H1 (cell line): ENCODE data around the gene SUZ12. TPM values are rescaled to one million over a fixed set of nuclear protein-coding genes. Genes with fewer than 3 reads are reported as not detected.

Experiments
- CTCF ChIA-PET: fragments of 300-600 bp; sonication (Branson Sonifier 250); formaldehyde crosslinking; loops from one replicate; lab custom pipeline; 2021; ENCODE audit not compliant: partially characterized antibody; lab: Charles Lee
- POLR2A ChIA-PET: fragments of 300-600 bp; sonication (Branson Sonifier 250); formaldehyde crosslinking; loops from one replicate; lab custom pipeline; 2021; ENCODE audit warnings: inconsistent platforms; ENCODE audit not compliant: partially characterized antibody; lab: Charles Lee
- DNase-seq, 2 experiments: peaks; one replicate each; pipeline versions ENCODE4 v3.0.0 to v3.0.0-alpha.2; 2010 to 2022; ENCODE audit warnings: low spot score in 2 of 2, low read depth in 1 of 2, mixed read lengths in 1 of 2
- FAIRE-seq: peaks from 2 replicates; lab custom pipeline; 2011; peaks lifted over from hg19 to GRCh38; lab: Jason Lieb, UNC
- H2AFZ ChIP-seq: 2 replicates; pipeline ENCODE4 v1.8.1; 2012; ENCODE audit warnings: low read length, inconsistent platforms
- H2AK5ac ChIP-seq: 2 replicates; pipeline ENCODE4 v1.6.1; 2013; ENCODE audit warnings: low read depth, low read length
- H2BK120ac ChIP-seq: replicated peaks from 2 replicates; pipeline ENCODE3; 2013; ENCODE audit warnings: low read depth, low read length, inconsistent platforms
- H2BK12ac ChIP-seq: 2 replicates; pipeline ENCODE4 v1.6.1; 2013; ENCODE audit warnings: low read depth, low read length
- H2BK15ac ChIP-seq: 2 replicates; pipeline ENCODE4 v1.6.1; 2013; ENCODE audit warnings: low read length
- H2BK20ac ChIP-seq: 2 replicates; pipeline ENCODE4 v1.6.1; 2013; ENCODE audit warnings: low read length
- H2BK5ac ChIP-seq: 2 replicates; pipeline ENCODE4 v1.6.1; 2013; ENCODE audit warnings: low read depth, low read length
- H3K14ac ChIP-seq: 2 replicates; pipeline ENCODE4 v1.6.1; 2013; ENCODE audit warnings: inconsistent platforms; ENCODE audit not compliant: insufficient read length
- H3K18ac ChIP-seq: 2 replicates; pipeline ENCODE4 v1.6.1; 2013; ENCODE audit warnings: low read length; ENCODE audit errors: extremely low read depth
- H3K23ac ChIP-seq: 2 replicates; pipeline ENCODE4 v1.6.1; 2013; ENCODE audit warnings: inconsistent platforms; ENCODE audit not compliant: insufficient read length
- H3K23me2 ChIP-seq: 2 replicates; pipeline ENCODE4 v1.6.1; 2013; ENCODE audit warnings: low read depth, low read length
- H3K27ac ChIP-seq: 2 replicates; pipeline ENCODE4 v1.6.1; 2011; ENCODE audit warnings: low read depth, low read length, inconsistent platforms
- H3K27me3 ChIP-seq, 4 experiments: replicated peaks in 1 of 4; 1 replicate in 1 of 4; 2 replicates in 3 of 4; pipeline versions ENCODE4 v1.6.1 to v1.8.1; 2011 to 2013; ENCODE audit warnings: low read length in 3 of 4, mild to moderate bottlenecking in 3 of 4, inconsistent platforms in 2 of 4, mixed read lengths in 2 of 4, moderate library complexity in 1 of 4; ENCODE audit not compliant: control insufficient read depth in 3 of 4, insufficient read depth in 3 of 4; ENCODE audit errors: extremely low read depth in 1 of 4
- H3K36me3 ChIP-seq, 4 experiments: 2 replicates each; pipeline versions ENCODE4 v1.6.1 to v1.8.1; 2011 to 2013; ENCODE audit warnings: mild to moderate bottlenecking in 4 of 4, low read length in 3 of 4, moderate library complexity in 2 of 4, control low read depth in 1 of 4, inconsistent platforms in 1 of 4; ENCODE audit not compliant: insufficient read depth in 4 of 4, control insufficient read depth in 2 of 4
- H3K4ac ChIP-seq: replicated peaks from 2 replicates; pipeline ENCODE3; 2013; ENCODE audit warnings: low read length, low read depth, mixed read lengths, inconsistent platforms; ENCODE audit not compliant: insufficient read length
- H3K4me1 ChIP-seq, 4 experiments: replicated peaks in 1 of 4; 1 replicate in 1 of 4; 2 replicates in 3 of 4; pipeline versions ENCODE4 v1.6.1 to v1.8.1; 2011 to 2013; ENCODE audit warnings: low read length in 3 of 4, inconsistent platforms in 2 of 4, mixed read lengths in 1 of 4; ENCODE audit not compliant: insufficient read depth in 4 of 4, control insufficient read depth in 3 of 4
- H3K4me2 ChIP-seq, 2 experiments: 2 replicates each; pipeline versions ENCODE4 v1.6.1 to v1.8.1; 2011 to 2013; ENCODE audit warnings: low read depth in 2 of 2, low read length in 2 of 2, control low read depth in 1 of 2, inconsistent platforms in 1 of 2, mild to moderate bottlenecking in 1 of 2; ENCODE audit not compliant: insufficient read depth in 1 of 2
- H3K4me3 ChIP-seq, 4 experiments: fragments of 200-600, 300-600 bp in 1 of 4; sonication (generic), shearing (Covaris generic), sonication (Bioruptor Twin) in 1 of 4; 2 replicates each; pipeline versions ENCODE4 v1.5.1 to v1.8.1; 2011 to 2016; ENCODE audit warnings: low read length in 4 of 4, low read depth in 3 of 4, control low read depth in 2 of 4, inconsistent platforms in 2 of 4, mild to moderate bottlenecking in 2 of 4, mixed read lengths in 1 of 4, moderate library complexity in 1 of 4; ENCODE audit not compliant: insufficient read depth in 2 of 4; ENCODE audit errors: extremely low read depth in 1 of 4
- H3K56ac ChIP-seq: replicated peaks from 2 replicates; pipeline ENCODE3; 2013; ENCODE audit warnings: low read depth, mild to moderate bottlenecking, mixed read lengths, low read length, inconsistent platforms; ENCODE audit not compliant: insufficient read length
- H3K79me1 ChIP-seq: 2 replicates; pipeline ENCODE4 v1.6.1; 2013; ENCODE audit warnings: low read depth, low read length, control low read depth
- H3K79me2 ChIP-seq, 2 experiments: 2 replicates each; pipeline versions ENCODE4 v1.6.1 to v1.8.1; 2012 to 2013; ENCODE audit warnings: low read length in 2 of 2, mild to moderate bottlenecking in 2 of 2, inconsistent platforms in 1 of 2; ENCODE audit not compliant: insufficient read depth in 2 of 2, control insufficient read depth in 1 of 2
- H3K9ac ChIP-seq, 4 experiments: replicated peaks in 1 of 4; 1 replicate in 1 of 4; 2 replicates in 3 of 4; pipeline versions ENCODE4 v1.6.1 to v1.8.1; 2011 to 2013; ENCODE audit warnings: low read depth in 3 of 4, low read length in 3 of 4, control low read depth in 2 of 4, mild to moderate bottlenecking in 2 of 4, moderate library complexity in 2 of 4, inconsistent platforms in 1 of 4; ENCODE audit errors: extremely low read depth in 1 of 4
- H3K9me3 ChIP-seq, 2 experiments: 2 replicates each; pipeline versions ENCODE4 v1.6.1 to v1.8.1; 2012 to 2013; ENCODE audit warnings: mild to moderate bottlenecking in 2 of 2, moderate library complexity in 2 of 2, control low read depth in 1 of 2, inconsistent platforms in 1 of 2, low read depth in 1 of 2, low read length in 1 of 2, mixed read lengths in 1 of 2; ENCODE audit not compliant: insufficient read depth in 2 of 2
- H4K20me1 ChIP-seq, 2 experiments: replicated peaks in 1 of 2; 2 replicates each; pipeline versions ENCODE3 to v1.8.1; 2011 to 2013; ENCODE audit warnings: inconsistent platforms in 2 of 2, low read length in 2 of 2, mild to moderate bottlenecking in 1 of 2; ENCODE audit not compliant: insufficient read depth in 2 of 2, control insufficient read depth in 1 of 2
- H4K5ac ChIP-seq: 2 replicates; pipeline ENCODE4 v1.6.1; 2013; ENCODE audit warnings: low read length, low read depth, mixed read lengths, inconsistent platforms; ENCODE audit not compliant: insufficient read length
- H4K8ac ChIP-seq: 2 replicates; pipeline ENCODE4 v1.8.0; 2013; ENCODE audit warnings: mild to moderate bottlenecking, moderate library complexity, low read length, inconsistent platforms; ENCODE audit not compliant: insufficient read depth; ENCODE audit errors: extremely low read depth
- H4K91ac ChIP-seq: replicated peaks from 2 replicates; pipeline ENCODE3; 2013; ENCODE audit warnings: low read length, mixed read lengths, inconsistent platforms; ENCODE audit not compliant: insufficient read length
- BCL11A ChIP-seq, 2 experiments: IDR thresholded peaks; one replicate each; pipeline ENCODE4 v1.6.1; 2011; ENCODE audit warnings: low read depth in 2 of 2, low read length in 2 of 2, mild to moderate bottlenecking in 2 of 2
- BRCA1 ChIP-seq: IDR thresholded peaks from 2 replicates; pipeline ENCODE4 v1.6.1; 2012; ENCODE audit warnings: low read depth, low read length, improper control_type of control experiment
- CHD1 ChIP-seq: IDR thresholded peaks from 2 replicates; pipeline ENCODE4 v1.6.1; 2012; ENCODE audit warnings: low read depth, low read length, improper control_type of control experiment
- GABPA ChIP-seq: IDR thresholded peaks from 2 replicates; pipeline ENCODE4 v1.6.1; 2011; ENCODE audit warnings: mild to moderate bottlenecking, low read length, moderate library complexity, borderline replicate concordance; ENCODE audit not compliant: insufficient read depth
- JUND ChIP-seq: IDR thresholded peaks from 2 replicates; pipeline ENCODE4 v1.6.1; 2011; ENCODE audit warnings: mild to moderate bottlenecking, improper control_type of control experiment, low read length
- PHF8 ChIP-seq: fragments of 200-600 bp; sonication (generic); conservative IDR thresholded peaks from 2 replicates; pipeline ENCODE4 v1.7.1; 2012; ENCODE audit warnings: low read depth, mild to moderate bottlenecking, inconsistent platforms, low read length, moderate library complexity
- POLR2A ChIP-seq, 2 experiments: IDR thresholded peaks; 1 replicate in 1 of 2; 2 replicates in 1 of 2; pipeline ENCODE4 v1.6.1; 2011; ENCODE audit warnings: low read depth in 2 of 2, low read length in 2 of 2, mild to moderate bottlenecking in 2 of 2; ENCODE audit errors: control extremely low read depth in 1 of 2
- SIN3A ChIP-seq, 2 experiments: IDR thresholded peaks in 1 of 2; conservative IDR thresholded peaks in 1 of 2; 2 replicates each; pipeline ENCODE4 v1.6.1; 2011 to 2012; ENCODE audit warnings: low read length in 2 of 2, improper control_type of control experiment in 1 of 2, low read depth in 1 of 2, mild to moderate bottlenecking in 1 of 2
- SIRT6 ChIP-seq: IDR thresholded peaks from one replicate; pipeline ENCODE4 v1.7.1; 2012; ENCODE audit warnings: low read length, inconsistent platforms
- SIX5 ChIP-seq: IDR thresholded peaks from 2 replicates; pipeline ENCODE4 v1.6.1; 2011; ENCODE audit warnings: mild to moderate bottlenecking, low read depth, low read length
- SP4 ChIP-seq: IDR thresholded peaks from 2 replicates; pipeline ENCODE4 v1.6.1; 2012; ENCODE audit warnings: low read length, inconsistent platforms
- YY1 ChIP-seq: IDR thresholded peaks from 2 replicates; pipeline ENCODE4 v1.6.1; 2011; ENCODE audit warnings: low read depth, mild to moderate bottlenecking, low read length
- WGBS, 2 experiments: shearing (Covaris generic) in 1 of 2; methylation state at CpG; one replicate each; pipeline versions ENCODE4 v1.1.6 to v1.1.7; 2013 to 2015; ENCODE audit warnings: low lambda C conversion rate in 2 of 2, mixed read lengths in 2 of 2, inconsistent platforms in 1 of 2, low coverage in 1 of 2, missing lambda C conversion rate in 1 of 2; ENCODE audit not compliant: insufficient replicate concordance in 2 of 2, insufficient coverage in 1 of 2, insufficient read length in 1 of 2; ENCODE audit errors: extremely low coverage in 1 of 2, missing lambda C conversion rate in 1 of 2; 5-methylcytosine and 5-hydroxymethylcytosine counted together
- polyA plus RNA-seq, 7 experiments: library from polyadenylated mRNA; depleted of rRNA in 3 of 7; stranded (reverse) in 5 of 7; unstranded in 2 of 7; fragments of >200 nt in 5 of 7; fragments of 200-250 nt in 2 of 7; gene quantifications; 1 replicate in 5 of 7; 2 replicates in 1 of 7; 4 replicates in 1 of 7; pipeline versions ENCODE4 v1.2.1 to v1.2.3, GENCODE V29; 2011 to 2013; ENCODE audit warnings: missing spikeins in 2 of 7, mixed read lengths in 2 of 7
- total RNA-seq: library from RNA; stranded (reverse); fragmentation: NEBNext Ultra II Directional; extraction: Animal tissue kit (Norgen Biotek cat#: 25700); gene quantifications from 2 replicates; pipeline ENCODE4 v1.2.1, GENCODE V29; 2021

The SUZ12 gene
- total and polyA plus RNA-seq, 2 of the 8 experiments (the other 6 are each of a cell fraction or from before 2014, with no cell fraction given) = 9.1 to 34.6 TPM

DNA sequence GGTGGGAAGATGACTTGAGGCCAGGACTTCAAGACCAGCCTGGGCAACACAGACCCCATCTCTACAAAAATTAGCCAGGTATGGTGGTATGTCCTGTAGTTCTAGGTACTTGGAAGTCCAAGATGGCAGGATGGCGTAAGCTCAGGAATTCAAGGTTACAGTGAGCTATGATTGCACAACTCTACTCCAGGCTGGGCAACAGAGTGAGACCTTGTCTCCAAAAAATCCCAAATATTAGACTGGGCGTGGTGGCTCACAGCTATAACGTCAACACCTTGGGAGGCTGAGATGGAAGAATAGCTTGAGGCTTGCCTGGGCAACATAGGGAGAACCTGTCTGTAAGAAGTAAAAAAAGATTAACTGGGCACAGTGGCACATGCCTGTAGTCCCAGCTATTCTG is 30.8 kb downstream of the SUZ12 start:
- Histone ChIP-seq H3K9me3 (no peaks in the 10 kb centered on the region), H2AK5ac (no peak overlapping the region), H3K23ac (no peak overlapping the region), H3K27ac (no peak overlapping the region), H3K36me3 (peaks cover 0 to 39% (median 12%) of the 10 kb centered on the region in 4 experiments; a peak in 4 of 8 replicates), H2BK20ac (no peak overlapping the region), H3K23me2 (no peaks in the 10 kb centered on the region), H3K14ac (no peak overlapping the region), H3K56ac (no peak overlapping the region), H3K79me2 (peaks cover 0 to 2% of the 10 kb centered on the region in 2 experiments; a peak in 2 of 4 replicates), H2BK120ac (no peak overlapping the region), H3K27me3 (no peaks in the 10 kb centered on the region), H2BK12ac (no peak overlapping the region), H4K91ac (no peak overlapping the region), H3K4ac (no peak overlapping the region), H3K4me2 (no peak overlapping the region), H3K79me1 (no peaks in the 10 kb centered on the region), H2BK5ac (no peak overlapping the region), H4K20me1 (no peaks in the 10 kb centered on the region), H4K5ac (no peak overlapping the region), H4K8ac (no peak overlapping the region), H2AFZ (no peak overlapping the region), H3K9ac (no peak overlapping the region), H2BK15ac (no peak overlapping the region), H3K4me1 (no peaks in the 10 kb centered on the region), H3K4me3 (no peak overlapping the region), H3K18ac (no peak overlapping the region)
- peak in 1 of 2 experiments; percentile 27 for DNase-seq
- ChIA-PET POLR2A (interaction anchor here (0.7 kb wide), 1 partner anchor 16 kb away, joined by 3 read pairs; no protein-coding TSS in a partner anchor), CTCF (interaction anchor here (0.7 kb wide), 1 partner anchor 390 kb away, joined by 3 read pairs; no protein-coding TSS in a partner anchor)
- FAIRE-seq = no peak
- TF ChIP-seq SIN3A (conservative IDR thresholded peaks at IDR 0.05 in 1 of 2, IDR thresholded peaks at IDR 0.05 in 1 of 2; ENCODE audit: low read depth in 1 of 2, low read length in 2 of 2) = no peak
- TF ChIP-seq JUND = no peak
- TF ChIP-seq YY1 = no peak
- no peak for TF ChIP-seq BRCA1
- no peak for TF ChIP-seq BCL11A (IDR thresholded peaks at IDR 0.05; ENCODE audit: low read depth in 2 of 2, low read length in 2 of 2)
- no peak for TF ChIP-seq CHD1
- no peak for TF ChIP-seq GABPA
- TF ChIP-seq SIRT6 = no peak
- no peak for TF ChIP-seq PHF8
- TF ChIP-seq SIX5 = no peak
- no peak for TF ChIP-seq SP4
- no peak for TF ChIP-seq POLR2A (IDR thresholded peaks at IDR 0.05; ENCODE audit: control extremely low read depth in 1 of 2, low read depth in 2 of 2, low read length in 2 of 2)
- WGBS, 2 experiments = 98% methylated on average over 3 of the region's 3 CpGs; no CpG with 5 or more reads in 1 of the 2 experiments
